Common myeloid progenitor, CD34-positive (primary cell): ENCODE results near the gene PSMC6.
A peak's percentile ranks its signal among the peaks of the same experiment; 100 is the strongest.

Experiments used
- CTCF ChIA-PET: fragments of 350-600 bp; sonication (Branson Sonifier 250); formaldehyde crosslinking; loops from one replicate; lab custom pipeline; 2021; ENCODE audit warnings: antibody characterized with exemption; lab: Charles Lee
- POLR2A ChIA-PET: fragments of 350-600 bp; sonication (Branson Sonifier 250); formaldehyde crosslinking; loops from one replicate; lab custom pipeline; 2021; ENCODE audit warnings: antibody characterized with exemption; lab: Charles Lee
- DNase-seq, 3 donors: peaks; one replicate each; pipeline versions ENCODE4 v3.0.0 to v3.0.0-alpha.2; 2013
- H3K27ac ChIP-seq, 2 experiments: 1 replicate in 1 of 2; 2 replicates in 1 of 2; pipeline ENCODE4 v1.7.0; 2013; ENCODE audit warnings: inconsistent platforms in 2 of 2, low read length in 2 of 2, mild to moderate bottlenecking in 2 of 2, low read depth in 1 of 2, moderate library complexity in 1 of 2; ENCODE audit not compliant: severe bottlenecking in 2 of 2, insufficient read depth in 1 of 2, poor library complexity in 1 of 2
- H3K27me3 ChIP-seq, 5 experiments: replicated peaks in 2 of 5; 1 replicate in 3 of 5; 2 replicates in 2 of 5; pipeline versions ENCODE4 v1.6.1 to v1.7.0; 2013; ENCODE audit warnings: low read length in 4 of 5, mild to moderate bottlenecking in 2 of 5, moderate library complexity in 2 of 5, inconsistent platforms in 1 of 5; ENCODE audit not compliant: insufficient read depth in 5 of 5, control insufficient read depth in 4 of 5
- H3K36me3 ChIP-seq, 4 experiments: 1 replicate in 2 of 4; 2 replicates in 2 of 4; pipeline versions ENCODE4 v1.6.1 to v1.7.0; 2013; ENCODE audit warnings: low read length in 3 of 4, control low read depth in 1 of 4, mild to moderate bottlenecking in 1 of 4; ENCODE audit not compliant: control insufficient read depth in 4 of 4, insufficient read depth in 4 of 4
- H3K4me1 ChIP-seq, 4 experiments: 1 replicate in 3 of 4; 2 replicates in 1 of 4; pipeline versions ENCODE4 v1.6.1 to v1.7.1; 2013; ENCODE audit warnings: low read length in 3 of 4, mild to moderate bottlenecking in 3 of 4, control low read depth in 1 of 4, inconsistent platforms in 1 of 4, moderate library complexity in 1 of 4; ENCODE audit not compliant: control insufficient read depth in 4 of 4, insufficient read depth in 4 of 4; ENCODE audit errors: control extremely low read depth in 1 of 4
- H3K4me3 ChIP-seq, 7 experiments: 1 replicate in 4 of 7; 2 replicates in 3 of 7; pipeline versions ENCODE4 v1.5.1 to v1.7.0; 2013; ENCODE audit warnings: mild to moderate bottlenecking in 7 of 7, low read length in 6 of 7, moderate library complexity in 6 of 7, inconsistent platforms in 2 of 7, low read depth in 2 of 7, control low read depth in 1 of 7; ENCODE audit not compliant: insufficient read depth in 4 of 7, control insufficient read depth in 1 of 7; ENCODE audit errors: extremely low read depth in 1 of 7
- H3K9me3 ChIP-seq, 5 experiments: 1 replicate in 4 of 5; 2 replicates in 1 of 5; pipeline versions ENCODE4 v1.6.1 to v1.7.1; 2013; ENCODE audit warnings: low read length in 4 of 5, mild to moderate bottlenecking in 2 of 5, inconsistent platforms in 1 of 5, low read depth in 1 of 5, moderate library complexity in 1 of 5; ENCODE audit not compliant: control insufficient read depth in 4 of 5, insufficient read depth in 2 of 5; ENCODE audit errors: control extremely low read depth in 1 of 5
- WGBS: methylation state at CpG from one replicate; pipeline ENCODE4 v1.1.5; 2013; ENCODE audit not compliant: insufficient coverage; 5-methylcytosine and 5-hydroxymethylcytosine counted together

The PSMC6 gene

GRCh38 chr14:52694761-52695480 is 12.1 kb upstream of the PSMC6 start:
- H3K9me3 ChIP-seq = no peaks in the 10 kb centered on the region
- peak overlapping the region; percentile 76 to 98 (median 90) for H3K4me3 ChIP-seq
- peak; percentile 69 to 91 (median 87) for DNase-seq
- H3K27me3 ChIP-seq = no peaks in the 10 kb centered on the region
- H3K36me3 ChIP-seq = no peaks in the 10 kb centered on the region
- POLR2A ChIA-PET = interaction anchor here (1.0 kb wide), 1 partner anchor 11 kb away, joined by 6 read pairs; no protein-coding TSS in a partner anchor
- CTCF ChIA-PET = no interaction called here
- peaks cover 14 to 39% (median 27%) of the 10 kb centered on the region in 4 experiments for H3K4me1 ChIP-seq
- WGBS = 0% methylated on average over 41 of the region's 46 CpGs
- H3K27ac ChIP-seq = peak overlapping the region; percentile 64 to 86

- H3K36me3 ChIP-seq = no peaks in the 10 kb centered on the region
- POLR2A ChIA-PET = interaction anchor here (1.0 kb wide), 1 partner anchor 11 kb away, joined by 6 read pairs; no protein-coding TSS in a partner anchor
- H3K4me3 ChIP-seq = peak within 1 kb of the TSS; percentile 76 to 98 (median 90)
- peaks cover 14 to 39% (median 27%) of the 10 kb centered on the region in 4 experiments for H3K4me1 ChIP-seq
- 0% methylated on average over 62 of the region's 78 CpGs for WGBS
- H3K27me3 ChIP-seq = no peaks in the 10 kb centered on the region
- CTCF ChIA-PET = interaction anchor here (2.4 kb wide), 1 partner anchor 17 kb away, joined by 7 read pairs; no protein-coding TSS in a partner anchor
- H3K9me3 ChIP-seq = no peaks in the 10 kb centered on the region
- DNase-seq = peak; percentile 62 to 75 (median 70)
- peak within 1 kb of the TSS; percentile 64 to 86 for H3K27ac ChIP-seq
These were observed 11.4 kb upstream of the PSMC6 start, which contains the start of gene ERO1A for GRCh38 chr14:52695481-52696091. TSS of gene ERO1A (minus strand) at chr14:52695558. CDS start at chr14:52695481, 77 bp downstream.

GRCh38 chr14:52700701-52701172 is 6.3 kb upstream of the PSMC6 start:
- no peak for DNase-seq
- ChIA-PET CTCF (interaction anchor here (0.7 to 1.8 kb wide), 2 partner anchors 11 to 679 kb away, joined by 3 read pairs; no protein-coding TSS in a partner anchor), POLR2A (no interaction called here)
- WGBS = 91% methylated on average over 1 of the region's 2 CpGs
- Histone ChIP-seq H3K27me3 (no peaks in the 10 kb centered on the region), H3K27ac (no peak overlapping the region), H3K9me3 (no peaks in the 10 kb centered on the region), H3K4me1 (peaks cover 0 to 4% (median 2%) of the 10 kb centered on the region in 4 experiments), H3K4me3 (no peak overlapping the region), H3K36me3 (no peaks in the 10 kb centered on the region)

GRCh38 chr14:52701223-52701622 is 5.8 kb upstream of the PSMC6 start:
- H3K4me1 ChIP-seq = peaks cover 0 to 5% (median 2%) of the 10 kb centered on the region in 4 experiments
- CTCF ChIA-PET = interaction anchor here (0.7 to 1.8 kb wide), 2 partner anchors 10 to 680 kb away, joined by 3 read pairs; no protein-coding TSS in a partner anchor
- POLR2A ChIA-PET = interaction anchor here (0.7 kb wide), 1 partner anchor 466 kb away, joined by 3 read pairs; no protein-coding TSS in a partner anchor
- no peaks in the 10 kb centered on the region for H3K27me3 ChIP-seq
- H3K27ac ChIP-seq = no peak overlapping the region
- H3K36me3 ChIP-seq = no peaks in the 10 kb centered on the region
- 80% methylated on average over 1 of the region's 3 CpGs for WGBS
- no peak for DNase-seq
- no peaks in the 10 kb centered on the region for H3K9me3 ChIP-seq
- H3K4me3 ChIP-seq = no peak overlapping the region

GRCh38 chr14:52703225-52703624 is 3.8 kb upstream of the PSMC6 start:
- H3K27ac ChIP-seq = no peak overlapping the region
- no peak for DNase-seq
- CTCF ChIA-PET = interaction anchor here (0.7 kb wide), 1 partner anchor 11 kb away, joined by 3 read pairs; no protein-coding TSS in a partner anchor

GRCh38 chr14:52703664-52704063 is 3.3 kb upstream of the PSMC6 start:
- H3K27me3 ChIP-seq = no peaks in the 10 kb centered on the region
- POLR2A ChIA-PET = no interaction called here
- CTCF ChIA-PET = no interaction called here
- no peak overlapping the region for H3K4me3 ChIP-seq
- no peak for DNase-seq
- H3K4me1 ChIP-seq = peaks cover 6 to 20% (median 15%) of the 10 kb centered on the region in 4 experiments
- no peaks in the 10 kb centered on the region for H3K9me3 ChIP-seq
- no peak overlapping the region for H3K27ac ChIP-seq
- 100% methylated on average over 1 of the region's 2 CpGs for WGBS
- H3K36me3 ChIP-seq = peaks cover 0 to 1% (median 0%) of the 10 kb centered on the region in 4 experiments

More at GRCh38 chr14:52703225-52703624, 3.8 kb upstream of the PSMC6 start:
- POLR2A ChIA-PET = no interaction called here
- Histone ChIP-seq H3K4me1 (peaks cover 4 to 17% (median 13%) of the 10 kb centered on the region in 4 experiments), H3K9me3 (no peaks in the 10 kb centered on the region), H3K4me3 (no peak overlapping the region), H3K36me3 (no peaks in the 10 kb centered on the region), H3K27me3 (no peaks in the 10 kb centered on the region)
- 100% methylated on average over 2 of the region's 3 CpGs for WGBS
